ENCODE measurements around the gene SLC35D1.
"Not testable (repeated sequence)": the region's sequence is repeated elsewhere in the genome, so short reads cannot be mapped to it uniquely, and the experiment has no call there.

Gene SLC35D1

DNA sequence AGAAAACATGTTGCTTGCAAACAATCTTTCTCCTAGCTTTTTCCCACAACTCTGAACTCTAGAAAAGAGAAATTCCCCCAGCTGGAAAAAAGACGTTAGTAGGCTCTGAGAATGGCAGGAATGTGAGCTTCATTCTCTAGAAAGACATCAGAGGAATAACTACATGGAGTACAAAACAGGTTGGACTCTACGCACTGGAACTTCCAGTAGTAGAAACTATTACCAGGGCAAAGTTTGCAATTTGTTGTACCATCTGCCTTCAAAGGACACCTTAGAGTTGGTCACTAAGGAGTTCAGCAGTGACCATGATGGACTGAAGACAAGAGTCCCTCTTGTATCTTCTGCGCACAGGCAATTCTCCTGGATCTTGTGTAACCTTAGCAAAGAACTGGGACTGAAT lies 60.9 kb downstream of the SLC35D1 start:
- no peak for DNase-seq (ENCODE audit: low read depth in 1 of 2, low spot score in 1 of 2)

DNA sequence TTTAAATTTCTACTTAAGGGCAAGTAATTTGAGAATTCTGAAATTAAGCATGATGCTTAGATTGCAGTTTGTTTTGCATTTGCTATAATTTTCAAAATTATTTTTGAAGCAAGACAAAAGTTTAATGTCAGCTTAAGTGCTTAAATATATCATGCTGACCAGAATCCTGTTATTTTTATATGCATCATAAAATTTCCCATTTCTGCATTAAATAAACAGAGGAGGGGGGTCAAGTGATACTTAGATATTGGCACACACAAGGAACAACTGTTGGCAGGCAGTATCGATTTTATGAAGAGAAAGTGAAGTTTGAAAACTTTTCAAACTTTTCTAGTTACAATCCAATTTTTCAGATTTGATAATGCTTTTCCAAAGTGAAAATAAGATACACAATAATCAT lies 68.1 kb downstream of the SLC35D1 start:
- DNase-seq (ENCODE audit: low read depth in 1 of 2, low spot score in 1 of 2): no peak

DNA sequence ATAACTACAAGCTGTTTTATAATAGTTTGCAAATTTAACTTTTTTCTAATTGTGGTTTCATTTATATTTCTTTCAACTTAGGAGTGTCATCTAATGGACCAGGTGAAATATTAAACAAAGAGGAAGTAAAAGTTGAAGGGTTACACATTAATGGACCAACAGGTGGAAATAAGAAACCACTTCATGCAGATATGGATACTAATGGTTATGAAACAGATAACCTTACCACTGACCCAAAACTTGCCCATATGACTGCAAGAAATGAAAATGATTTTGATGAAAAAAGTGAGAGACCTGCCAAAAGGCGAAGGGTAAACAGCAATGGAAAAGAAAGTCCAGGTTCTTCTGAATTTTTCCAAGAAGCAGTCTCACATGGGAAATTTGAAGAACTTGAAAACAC lies 69.5 kb downstream of the SLC35D1 start:
- no peak for DNase-seq (ENCODE audit: low read depth in 1 of 2, low spot score in 1 of 2)

DNA sequence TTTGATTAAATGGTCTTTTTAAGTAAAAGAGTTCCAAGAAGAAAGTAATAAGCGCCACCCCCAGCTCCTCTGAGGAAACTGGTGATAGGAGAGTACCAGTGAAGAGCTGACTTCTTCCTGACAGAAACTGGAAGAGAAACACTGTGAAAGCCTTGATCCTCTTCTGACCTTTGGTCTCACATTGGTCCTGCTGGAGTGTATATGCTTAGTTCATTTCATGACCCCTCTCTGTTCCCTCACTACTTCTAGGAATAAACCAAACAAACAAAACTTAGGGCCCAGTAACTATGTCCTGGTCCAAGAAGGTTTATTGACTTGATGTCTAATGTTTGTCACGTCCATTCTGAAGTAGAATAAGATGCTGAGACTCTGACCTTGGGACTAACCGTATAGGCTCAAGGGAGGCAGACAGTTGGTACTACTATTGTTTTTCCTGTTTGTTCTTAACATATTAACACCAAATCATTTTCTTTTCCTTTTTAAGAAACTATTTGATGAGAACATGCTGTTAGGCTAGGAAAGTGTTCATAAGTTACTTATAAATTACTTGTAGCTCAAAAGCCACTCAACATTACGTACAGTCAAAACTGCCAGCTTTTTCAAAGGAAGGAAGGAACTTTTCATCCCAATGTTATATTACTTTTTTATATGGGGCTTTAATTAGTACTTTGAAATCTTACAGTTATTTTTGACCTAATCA lies 71.2 kb downstream of the SLC35D1 start:
- no peak for DNase-seq (ENCODE audit: low read depth in 1 of 2, low spot score in 1 of 2)

DNA sequence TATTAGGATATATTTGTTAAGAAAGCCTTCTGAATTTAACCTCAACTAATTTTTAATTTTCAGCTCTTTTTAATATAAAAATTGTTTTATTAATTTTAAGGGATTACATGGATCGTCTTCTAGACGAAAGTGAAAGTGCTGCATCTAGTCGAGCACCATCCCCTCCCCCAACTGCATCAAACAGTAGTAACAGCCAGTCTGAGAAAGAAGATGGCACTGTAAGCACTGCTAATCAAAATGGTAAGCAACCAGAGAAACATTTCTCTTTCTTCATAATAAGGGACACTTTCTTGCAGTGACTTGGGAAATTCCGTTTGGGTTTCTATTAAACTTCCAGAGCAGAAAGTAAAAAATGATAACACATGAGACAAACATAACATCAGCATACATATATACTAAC lies 72.3 kb downstream of the SLC35D1 start:
- peak in 1 of 2 donors; percentile 25 for DNase-seq (ENCODE audit: low read depth in 1 of 2, low spot score in 1 of 2)

DNA sequence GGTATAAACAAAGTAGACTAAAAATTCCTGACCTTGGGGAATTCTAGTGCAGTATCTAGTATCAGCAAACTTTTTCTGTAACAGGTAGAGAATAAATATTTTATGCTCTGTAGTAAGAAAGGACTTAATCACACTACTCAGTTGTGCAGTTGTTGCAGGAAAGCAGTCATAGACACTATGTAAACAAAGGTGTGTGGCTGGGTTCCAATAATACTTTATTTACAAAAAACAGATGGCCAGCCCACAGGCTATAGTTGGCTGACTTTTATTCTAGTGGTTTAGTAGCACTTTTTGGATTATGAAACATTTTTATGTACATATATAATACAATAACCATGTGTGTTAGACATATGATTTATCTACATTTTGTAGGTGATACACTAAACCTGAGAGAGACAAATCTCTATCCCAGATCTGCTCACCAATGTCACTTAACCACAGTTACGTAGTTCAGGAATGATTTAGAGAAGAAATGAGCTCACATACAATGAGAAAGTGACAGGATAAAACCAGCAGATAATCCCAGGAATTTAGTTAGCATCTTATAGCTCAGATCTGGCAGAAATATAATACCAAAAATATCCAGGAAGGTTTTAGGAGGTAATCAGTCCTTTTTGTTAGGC lies 73.1 kb downstream of the SLC35D1 start:
- no peak for DNase-seq (ENCODE audit: low read depth in 1 of 2, low spot score in 1 of 2)

DNA sequence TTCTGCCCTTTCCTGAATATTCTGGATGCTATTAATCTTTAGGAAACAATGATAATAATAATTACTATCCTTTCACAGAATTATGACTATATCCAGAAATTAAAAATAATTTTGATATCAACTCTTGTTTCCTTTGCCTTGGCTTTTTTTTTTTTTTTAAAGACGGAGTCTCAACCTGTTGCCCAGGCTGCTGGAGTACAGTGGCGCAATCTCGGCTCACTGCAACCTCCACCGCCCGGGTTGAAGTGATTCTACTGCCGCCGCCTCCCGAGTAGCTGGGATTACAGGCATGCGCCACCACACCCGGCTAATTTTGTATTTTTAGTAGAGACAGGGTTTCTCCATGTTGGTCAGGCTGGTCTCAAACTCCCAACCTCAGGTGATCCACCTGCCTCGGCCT lies 74.3 kb downstream of the SLC35D1 start:
- not testable (repeated sequence) for DNase-seq (ENCODE audit: low read depth in 1 of 2, low spot score in 1 of 2)

DNA sequence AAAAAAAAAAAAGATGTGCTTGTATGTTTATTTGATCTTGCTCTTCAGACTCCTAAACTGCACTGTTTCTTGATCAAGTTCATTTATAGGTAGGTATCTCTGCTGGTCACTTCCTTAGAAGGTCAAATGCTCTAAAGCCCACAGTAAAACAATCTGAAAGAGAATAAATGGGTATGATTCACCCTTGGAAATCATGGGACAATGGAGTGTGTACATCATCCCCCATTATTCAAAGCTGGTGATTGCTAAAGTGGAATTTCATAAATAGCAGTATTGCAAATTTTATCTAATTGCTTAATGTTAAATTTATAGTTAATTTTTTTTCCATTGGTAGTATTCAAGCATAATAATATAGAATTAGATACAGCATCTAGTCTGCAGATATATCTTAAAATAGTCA lies 75.7 kb downstream of the SLC35D1 start:
- DNase-seq (ENCODE audit: low read depth in 1 of 2, low spot score in 1 of 2): no peak

DNA sequence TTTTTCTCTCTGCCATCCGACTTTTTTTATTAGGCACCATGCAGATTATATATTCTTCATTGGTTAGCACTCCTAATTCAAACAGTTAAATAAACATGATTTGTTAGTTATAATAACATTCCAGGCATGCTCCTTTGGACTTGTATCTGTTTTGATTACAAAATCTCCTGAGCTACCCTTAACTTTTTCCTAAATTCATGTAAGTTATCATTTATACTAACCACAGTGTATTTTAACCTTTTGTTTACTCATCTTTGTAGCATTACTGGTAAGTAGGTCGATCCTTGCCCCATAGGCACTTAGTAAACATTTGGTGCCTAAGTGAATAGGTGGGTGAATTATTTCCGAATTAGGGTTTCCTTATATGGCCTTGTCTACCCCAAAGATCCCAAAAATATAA lies 85.4 kb downstream of the SLC35D1 start:
- DNase-seq (ENCODE audit: low read depth in 1 of 2, low spot score in 1 of 2): no peak

DNA sequence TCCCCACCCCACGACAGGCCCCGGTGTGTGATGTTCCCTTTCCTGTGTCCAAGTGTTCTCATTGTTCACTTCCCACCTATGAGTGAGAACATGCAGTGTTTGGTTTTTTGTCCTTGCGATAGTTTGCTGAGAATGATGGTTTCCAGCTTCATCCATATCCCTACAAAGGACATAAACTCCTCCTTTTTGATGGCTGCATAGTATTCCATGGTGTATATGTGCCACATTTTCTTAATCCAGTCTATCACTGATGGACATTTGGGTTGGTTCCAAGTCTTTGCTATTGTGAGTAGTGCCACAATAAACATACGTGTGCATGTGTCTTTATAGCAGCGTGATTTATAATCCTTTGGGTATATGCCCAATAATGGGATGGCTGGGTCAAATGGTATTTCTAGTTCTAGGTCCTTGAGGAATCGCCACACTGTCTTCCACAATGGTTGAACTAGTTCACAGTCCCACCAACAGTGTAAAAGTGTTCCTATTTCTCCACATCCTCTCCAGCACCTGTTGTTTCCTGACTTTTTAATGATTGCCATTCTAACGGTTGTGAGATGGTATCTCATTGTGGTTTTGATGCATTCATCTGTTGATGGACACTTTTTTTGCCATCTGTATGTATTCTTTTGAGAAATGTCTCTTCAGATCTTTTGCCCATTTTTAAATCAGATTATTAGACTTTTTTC lies 87.6 kb downstream of the SLC35D1 start:
- not testable (repeated sequence) for DNase-seq (ENCODE audit: low read depth in 1 of 2, low spot score in 1 of 2)

DNA sequence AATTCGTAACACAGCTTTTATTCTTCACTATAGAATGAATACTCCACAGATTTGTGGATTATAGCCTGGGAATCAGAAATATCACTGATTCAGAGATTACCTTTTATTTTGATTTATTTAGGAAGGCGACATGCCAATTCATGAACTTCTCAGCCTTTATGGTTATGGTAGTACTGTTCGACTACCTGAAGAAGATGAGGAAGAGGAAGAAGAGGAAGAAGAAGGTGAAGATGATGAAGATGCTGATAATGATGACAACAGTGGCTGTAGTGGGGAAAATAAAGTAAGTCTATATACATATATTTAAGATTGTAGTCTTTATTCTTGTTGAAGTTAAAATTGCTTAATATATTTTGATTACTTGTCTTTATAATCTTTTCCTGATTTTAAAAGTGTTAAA lies 96.0 kb downstream of the SLC35D1 start:
- no peak for DNase-seq (ENCODE audit: low read depth in 1 of 2, low spot score in 1 of 2)

DNA sequence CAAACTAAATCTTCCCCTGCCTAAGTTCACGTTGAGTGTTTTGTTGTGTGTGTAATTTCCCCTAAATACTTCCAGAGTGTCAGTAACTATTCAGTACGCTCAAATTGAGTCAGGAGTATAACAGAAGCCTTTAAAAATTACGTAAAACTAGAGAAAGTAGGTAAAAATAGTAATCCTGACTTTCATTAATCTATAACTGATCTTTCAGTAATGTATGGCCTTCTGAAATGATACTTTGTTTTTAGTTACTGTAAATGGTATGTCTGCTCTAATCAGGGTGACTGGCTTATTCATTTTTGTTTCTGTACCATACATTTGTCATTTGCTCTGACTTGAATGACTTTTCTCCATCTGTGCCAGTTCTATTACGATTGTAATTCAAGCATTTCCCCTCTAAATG lies 99.7 kb downstream of the SLC35D1 start:
- no peak for DNase-seq (ENCODE audit: low read depth in 1 of 2, low spot score in 1 of 2)

DNA sequence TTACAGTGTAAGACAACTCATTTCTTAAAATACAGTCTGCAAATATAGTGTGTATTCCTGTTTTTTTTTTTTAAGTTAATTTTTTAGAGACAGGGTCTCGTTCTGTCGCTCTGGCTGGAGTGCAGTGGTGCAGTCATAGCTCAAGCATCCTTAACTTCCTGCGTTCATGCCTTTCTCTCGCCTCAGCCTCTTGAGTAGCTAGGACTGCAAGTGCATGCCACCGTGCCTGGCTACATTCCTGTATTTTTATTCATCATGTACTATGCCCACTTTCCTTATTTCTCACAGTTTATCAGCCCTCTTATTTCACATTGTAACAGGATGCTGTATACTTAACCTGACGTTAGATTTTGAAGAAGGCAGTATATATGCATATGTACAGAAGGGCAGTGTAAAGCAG lies 102.4 kb downstream of the SLC35D1 start:
- no peak for DNase-seq (ENCODE audit: low read depth in 1 of 2, low spot score in 1 of 2)
